Uterus (tissue), 4 donors: Measurements from ENCODE around the gene LRRC8B. TPM values are rescaled to one million over a fixed set of nuclear protein-coding genes. Genes with fewer than 3 reads are reported as not detected.
"Not testable (repeated sequence)": the region's sequence is repeated elsewhere in the genome, so short reads cannot be mapped to it uniquely, and the experiment has no call there.

Experiments
- DNase-seq, 2 donors: peaks; one replicate each; pipeline ENCODE4 v3.0.0-alpha.2; 2019 to 2020
- H3K27ac ChIP-seq, 2 donors: fragments of 200-600 bp; sonication (generic); 1 replicate in 1 of 2; 2 replicates in 1 of 2; pipeline ENCODE4 v1.5.1; 2016 to 2018
- H3K27me3 ChIP-seq, 2 donors: fragments of 200-600 bp; sonication (generic); one replicate each; pipeline ENCODE4 v1.5.1; 2018 to 2019; ENCODE audit warnings: control low read depth in 1 of 2
- H3K36me3 ChIP-seq, 2 donors: fragments of 200-600 bp; sonication (generic); one replicate each; pipeline ENCODE4 v1.5.1; 2019; ENCODE audit warnings: control low read depth in 1 of 2
- H3K4me1 ChIP-seq, 2 donors: fragments of 200-600 bp; sonication (generic); one replicate each; pipeline ENCODE4 v1.5.1; 2018 to 2019; ENCODE audit warnings: control low read depth in 1 of 2
- H3K4me3 ChIP-seq, 2 donors: fragments of 200-600 bp; sonication (generic); 1 replicate in 1 of 2; 2 replicates in 1 of 2; pipeline ENCODE4 v1.5.1; 2018 to 2019; ENCODE audit warnings: mild to moderate bottlenecking in 1 of 2
- H3K9me3 ChIP-seq, 2 donors: fragments of 200-600 bp; sonication (generic); one replicate each; pipeline ENCODE4 v1.5.1; 2019; ENCODE audit warnings: control low read depth in 1 of 2
- POLR2A ChIP-seq, 2 donors: fragments of 450-650 bp; IDR thresholded peaks; one replicate each; pipeline ENCODE4 v1.6.1; 2016; ENCODE audit warnings: antibody characterized with exemption in 2 of 2, mild to moderate bottlenecking in 1 of 2, moderate library complexity in 1 of 2
- intact Hi-C: fragments of 100-400 bp; cut with DNase I; formaldehyde crosslinking; loops from one replicate; pipeline ENCODE4 v1.15.1; 2023; ENCODE audit warnings: low total_unique reads
- total RNA-seq, 4 donors: library from RNA; depleted of rRNA in 3 of 4; stranded (reverse); fragments of >200 nt in 3 of 4; gene quantifications; one replicate each; pipeline versions ENCODE4 v1.1.0 to v1.2.4, GENCODE V29; 2014 to 2023
- TF ChIP-seq, protein P1 (sequence below), 4 experiments: fragments of 200-600 bp in 2 of 4; fragments of 450-650 bp in 2 of 4; sonication (generic) in 2 of 4; IDR thresholded peaks; one replicate each; pipeline ENCODE4 v1.5.1; 2016 to 2019; ENCODE audit warnings: antibody characterized with exemption in 4 of 4, mild to moderate bottlenecking in 2 of 4, moderate library complexity in 1 of 4
- donor health status: DM: yes; HTN: yes; CAD: no.

Gene LRRC8B
- total RNA-seq, 4 donors from 2014 or later, result 1.0 to 9.8 (median 7.6) TPM

DNA sequence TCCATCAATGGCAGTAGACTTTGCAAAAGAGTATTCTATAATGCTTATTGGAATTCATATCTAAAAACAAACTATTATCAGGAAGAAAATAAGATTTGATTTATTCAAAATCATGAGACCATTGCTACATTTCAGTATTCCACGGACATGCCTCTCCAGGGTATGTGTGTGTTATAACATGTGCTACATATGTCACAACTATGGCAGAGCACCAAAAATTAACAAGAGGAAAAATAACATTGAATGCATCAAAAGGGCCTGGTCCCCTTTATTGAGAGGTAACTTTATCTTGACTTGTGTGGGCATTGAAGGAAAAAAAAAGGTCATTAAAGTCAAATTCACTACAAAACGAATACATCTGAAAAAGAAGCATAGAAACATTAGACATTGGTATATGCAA lies 22.6 kb upstream of the LRRC8B start:
- no peaks in the 10 kb centered on the region for H3K9me3 ChIP-seq
- no peak for DNase-seq
- no peak overlapping the region for H3K27ac ChIP-seq
- no peak for TF ChIP-seq POLR2A (IDR thresholded peaks at IDR 0.05)
- TF ChIP-seq, protein P1, sequence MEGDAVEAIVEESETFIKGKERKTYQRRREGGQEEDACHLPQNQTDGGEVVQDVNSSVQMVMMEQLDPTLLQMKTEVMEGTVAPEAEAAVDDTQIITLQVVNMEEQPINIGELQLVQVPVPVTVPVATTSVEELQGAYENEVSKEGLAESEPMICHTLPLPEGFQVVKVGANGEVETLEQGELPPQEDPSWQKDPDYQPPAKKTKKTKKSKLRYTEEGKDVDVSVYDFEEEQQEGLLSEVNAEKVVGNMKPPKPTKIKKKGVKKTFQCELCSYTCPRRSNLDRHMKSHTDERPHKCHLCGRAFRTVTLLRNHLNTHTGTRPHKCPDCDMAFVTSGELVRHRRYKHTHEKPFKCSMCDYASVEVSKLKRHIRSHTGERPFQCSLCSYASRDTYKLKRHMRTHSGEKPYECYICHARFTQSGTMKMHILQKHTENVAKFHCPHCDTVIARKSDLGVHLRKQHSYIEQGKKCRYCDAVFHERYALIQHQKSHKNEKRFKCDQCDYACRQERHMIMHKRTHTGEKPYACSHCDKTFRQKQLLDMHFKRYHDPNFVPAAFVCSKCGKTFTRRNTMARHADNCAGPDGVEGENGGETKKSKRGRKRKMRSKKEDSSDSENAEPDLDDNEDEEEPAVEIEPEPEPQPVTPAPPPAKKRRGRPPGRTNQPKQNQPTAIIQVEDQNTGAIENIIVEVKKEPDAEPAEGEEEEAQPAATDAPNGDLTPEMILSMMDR (IDR thresholded peaks at IDR 0.05), result no peak
- no peak overlapping the region for H3K4me3 ChIP-seq
- H3K4me1 ChIP-seq, result no peaks in the 10 kb centered on the region
- no peaks in the 10 kb centered on the region for H3K27me3 ChIP-seq
- intact Hi-C loops, result no loop called here
- no peaks in the 10 kb centered on the region for H3K36me3 ChIP-seq

DNA sequence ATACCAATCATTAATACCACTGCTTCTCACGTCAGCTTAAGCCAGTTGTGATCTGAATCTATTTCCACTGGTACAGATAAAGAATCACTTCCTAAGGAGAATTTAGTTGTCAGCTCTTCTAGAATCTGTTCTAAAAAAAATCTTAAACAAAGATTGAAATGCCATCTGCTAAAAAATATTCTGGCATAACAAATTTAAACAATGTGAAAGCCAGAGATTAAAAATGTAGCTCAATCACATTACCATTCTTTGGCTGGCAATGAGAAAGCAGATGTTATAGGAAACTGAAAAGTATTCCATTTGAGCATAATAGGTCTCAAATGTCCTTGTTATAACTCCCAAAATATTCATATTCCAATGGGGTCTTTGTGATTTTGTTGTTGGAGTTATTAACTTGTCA lies 21.7 kb upstream of the LRRC8B start:
- H3K4me1 ChIP-seq, result no peaks in the 10 kb centered on the region
- H3K27me3 ChIP-seq, result no peaks in the 10 kb centered on the region
- H3K4me3 ChIP-seq, result no peak overlapping the region
- TF ChIP-seq, protein P1 (IDR thresholded peaks at IDR 0.05), result no peak
- TF ChIP-seq POLR2A (IDR thresholded peaks at IDR 0.05), result no peak
- no peaks in the 10 kb centered on the region for H3K36me3 ChIP-seq
- DNase-seq, result no peak
- no peak overlapping the region for H3K27ac ChIP-seq
- intact Hi-C loops, result no loop called here
- no peaks in the 10 kb centered on the region for H3K9me3 ChIP-seq

DNA sequence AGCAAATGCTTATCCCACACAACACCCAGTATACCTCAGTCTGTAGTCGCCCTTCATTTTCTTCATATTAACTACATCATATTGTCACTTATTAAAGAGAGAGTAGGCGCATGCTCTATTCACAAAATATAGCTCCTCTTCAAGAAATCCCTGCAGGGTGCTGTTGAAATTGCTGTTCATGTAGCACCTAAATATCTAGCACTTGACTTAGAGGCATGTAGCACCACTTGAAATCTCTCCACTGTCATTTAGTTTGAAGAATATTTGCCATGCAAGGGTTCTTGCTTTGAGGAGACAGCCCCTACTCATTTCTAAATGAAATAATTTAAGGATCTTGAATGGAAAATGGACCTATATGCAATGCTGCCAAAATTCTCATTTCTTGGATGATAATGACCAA lies 20.9 kb upstream of the LRRC8B start:
- intact Hi-C loops, result no loop called here
- Histone ChIP-seq H3K36me3 (no peaks in the 10 kb centered on the region), H3K27me3 (no peaks in the 10 kb centered on the region), H3K4me1 (no peaks in the 10 kb centered on the region), H3K9me3 (no peaks in the 10 kb centered on the region), H3K4me3 (no peak overlapping the region), H3K27ac (no peak overlapping the region)
- TF ChIP-seq, protein P1 (IDR thresholded peaks at IDR 0.05), result no peak
- no peak for TF ChIP-seq POLR2A (IDR thresholded peaks at IDR 0.05)
- DNase-seq, result no peak

DNA sequence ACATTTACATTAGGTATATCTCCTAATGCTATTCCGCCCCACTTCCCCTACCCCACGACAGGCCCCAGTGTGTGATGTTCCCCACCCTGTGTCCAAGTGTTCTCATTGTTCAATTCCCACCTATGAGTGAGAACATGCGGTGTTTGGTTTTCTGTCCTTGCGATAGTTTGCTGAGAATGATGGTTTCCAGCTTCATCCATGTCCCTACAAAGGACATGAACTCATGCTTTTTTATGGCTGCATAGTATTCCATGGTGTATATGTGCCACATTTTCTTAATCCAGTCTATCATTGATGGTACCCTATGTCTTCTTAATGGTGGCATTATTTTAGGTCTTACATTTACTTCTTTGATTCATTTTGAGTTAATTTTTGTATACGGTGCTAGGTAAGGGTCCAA lies 14.6 kb upstream of the LRRC8B start:
- DNase-seq, H3K36me3 ChIP-seq, intact Hi-C loops, H3K4me3 ChIP-seq, H3K4me1 ChIP-seq, H3K27me3 ChIP-seq, H3K9me3 ChIP-seq, H3K27ac ChIP-seq: not testable (repeated sequence)

DNA sequence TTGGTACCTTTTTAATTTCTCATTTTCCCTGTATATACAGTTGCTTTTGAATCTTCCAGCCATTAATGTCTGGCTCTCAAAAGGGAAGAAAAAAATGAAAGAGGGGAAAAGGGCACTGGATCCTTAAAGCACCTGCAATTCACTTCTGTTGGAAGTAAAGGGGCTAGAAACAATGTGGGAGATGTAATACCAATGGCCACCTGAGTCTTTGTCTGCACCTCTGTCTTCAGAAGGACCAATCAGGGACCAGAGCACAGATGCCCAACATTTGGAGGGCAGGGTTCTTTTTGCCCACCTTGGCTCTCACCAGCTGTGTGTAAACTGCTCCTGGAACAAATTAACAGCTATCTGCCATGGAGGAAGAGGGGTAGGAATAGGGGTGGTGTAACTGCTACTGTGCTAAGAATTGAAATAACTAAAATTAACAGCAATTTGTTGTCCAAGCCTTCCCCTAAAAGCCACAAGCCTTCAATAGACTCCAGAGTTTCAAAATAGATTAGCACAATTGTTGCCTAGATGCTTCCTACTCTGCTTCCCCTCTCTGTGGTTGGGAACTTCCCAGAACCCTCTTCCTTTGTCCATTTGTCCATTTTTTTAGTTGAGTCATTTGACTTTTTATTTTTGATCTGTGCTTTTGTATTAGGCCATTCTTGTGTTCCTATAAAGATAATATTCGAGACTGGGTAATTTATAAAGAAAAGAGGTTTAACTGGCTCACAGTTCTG lies 11.5 kb upstream of the LRRC8B start:
- intact Hi-C loops, result no loop called here
- Histone ChIP-seq H3K4me3 (no peak overlapping the region), H3K9me3 (no peaks in the 10 kb centered on the region), H3K4me1 (no peaks in the 10 kb centered on the region), H3K27ac (no peak overlapping the region), H3K27me3 (no peaks in the 10 kb centered on the region), H3K36me3 (no peaks in the 10 kb centered on the region)
- TF ChIP-seq, protein P1 (IDR thresholded peaks at IDR 0.05), result no peak
- no peak for TF ChIP-seq POLR2A (IDR thresholded peaks at IDR 0.05)
- DNase-seq, result no peak

DNA sequence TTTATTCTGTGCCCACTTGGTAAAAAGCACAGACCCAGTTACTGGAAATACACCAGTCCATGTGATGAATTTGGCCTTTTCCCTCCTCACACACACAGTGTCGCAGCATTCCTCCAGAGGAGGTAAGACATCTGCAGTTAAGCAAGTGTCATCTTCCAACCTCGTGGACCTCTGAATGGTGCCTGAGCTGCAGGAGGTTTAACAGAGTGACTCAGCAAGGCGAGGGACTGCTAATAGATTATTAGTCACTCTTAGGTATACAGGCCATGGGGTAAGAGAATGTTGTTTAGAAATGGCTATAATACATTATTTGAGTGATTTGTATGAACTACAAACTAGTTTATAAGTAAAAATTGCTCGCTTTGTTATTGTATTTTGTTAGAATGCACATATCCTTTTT lies 8.6 kb upstream of the LRRC8B start:
- no peaks in the 10 kb centered on the region for H3K36me3 ChIP-seq
- no peak overlapping the region for H3K27ac ChIP-seq
- no peak for TF ChIP-seq POLR2A (IDR thresholded peaks at IDR 0.05)
- TF ChIP-seq, protein P1 (IDR thresholded peaks at IDR 0.05), result no peak
- H3K27me3 ChIP-seq, result no peaks in the 10 kb centered on the region
- no peak for DNase-seq
- intact Hi-C loops, result no loop called here
- no peak overlapping the region for H3K4me3 ChIP-seq
- no peaks in the 10 kb centered on the region for H3K9me3 ChIP-seq
- H3K4me1 ChIP-seq, result no peaks in the 10 kb centered on the region
